ENCODE measurements around the gene THAP11.

DNA sequence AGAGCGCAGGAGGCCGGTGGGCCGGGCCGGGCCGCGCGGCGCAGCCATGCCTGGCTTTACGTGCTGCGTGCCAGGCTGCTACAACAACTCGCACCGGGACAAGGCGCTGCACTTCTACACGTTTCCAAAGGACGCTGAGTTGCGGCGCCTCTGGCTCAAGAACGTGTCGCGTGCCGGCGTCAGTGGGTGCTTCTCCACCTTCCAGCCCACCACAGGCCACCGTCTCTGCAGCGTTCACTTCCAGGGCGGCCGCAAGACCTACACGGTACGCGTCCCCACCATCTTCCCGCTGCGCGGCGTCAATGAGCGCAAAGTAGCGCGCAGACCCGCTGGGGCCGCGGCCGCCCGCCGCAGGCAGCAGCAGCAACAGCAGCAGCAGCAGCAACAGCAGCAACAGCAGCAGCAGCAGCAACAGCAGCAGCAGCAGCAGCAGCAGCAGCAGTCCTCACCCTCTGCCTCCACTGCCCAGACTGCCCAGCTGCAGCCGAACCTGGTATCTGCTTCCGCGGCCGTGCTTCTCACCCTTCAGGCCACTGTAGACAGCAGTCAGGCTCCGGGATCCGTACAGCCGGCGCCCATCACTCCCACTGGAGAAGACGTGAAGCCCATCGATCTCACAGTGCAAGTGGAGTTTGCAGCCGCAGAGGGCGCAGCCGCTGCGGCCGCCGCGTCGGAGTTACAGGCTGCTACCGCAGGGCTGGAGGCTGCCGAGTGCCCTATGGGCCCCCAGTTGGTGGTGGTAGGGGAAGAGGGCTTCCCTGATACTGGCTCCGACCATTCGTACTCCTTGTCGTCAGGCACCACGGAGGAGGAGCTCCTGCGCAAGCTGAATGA lies 606 bp downstream of the THAP11 start:
- no peak for TF ChIP-seq EZH2phosphoT487 (IDR thresholded peaks at IDR 0.05; ENCODE audit: borderline replicate concordance)
- TF ChIP-seq, protein P1, sequence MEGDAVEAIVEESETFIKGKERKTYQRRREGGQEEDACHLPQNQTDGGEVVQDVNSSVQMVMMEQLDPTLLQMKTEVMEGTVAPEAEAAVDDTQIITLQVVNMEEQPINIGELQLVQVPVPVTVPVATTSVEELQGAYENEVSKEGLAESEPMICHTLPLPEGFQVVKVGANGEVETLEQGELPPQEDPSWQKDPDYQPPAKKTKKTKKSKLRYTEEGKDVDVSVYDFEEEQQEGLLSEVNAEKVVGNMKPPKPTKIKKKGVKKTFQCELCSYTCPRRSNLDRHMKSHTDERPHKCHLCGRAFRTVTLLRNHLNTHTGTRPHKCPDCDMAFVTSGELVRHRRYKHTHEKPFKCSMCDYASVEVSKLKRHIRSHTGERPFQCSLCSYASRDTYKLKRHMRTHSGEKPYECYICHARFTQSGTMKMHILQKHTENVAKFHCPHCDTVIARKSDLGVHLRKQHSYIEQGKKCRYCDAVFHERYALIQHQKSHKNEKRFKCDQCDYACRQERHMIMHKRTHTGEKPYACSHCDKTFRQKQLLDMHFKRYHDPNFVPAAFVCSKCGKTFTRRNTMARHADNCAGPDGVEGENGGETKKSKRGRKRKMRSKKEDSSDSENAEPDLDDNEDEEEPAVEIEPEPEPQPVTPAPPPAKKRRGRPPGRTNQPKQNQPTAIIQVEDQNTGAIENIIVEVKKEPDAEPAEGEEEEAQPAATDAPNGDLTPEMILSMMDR (conservative IDR thresholded peaks at IDR 0.05; ENCODE audit: low read length): peak; percentile 55

Measured in Loucy (cell line).